IMR-90 (cell line): Measurements from ENCODE around the gene TGFB1. TPM values are rescaled to one million over a fixed set of nuclear protein-coding genes. Genes with fewer than 3 reads are reported as not detected.
A peak's percentile ranks its signal among the peaks of the same experiment; 100 is the strongest.

Source experiments
- ATAC-seq: fragments of 200-7000 bp; cut with Tn5 transposase; 2 replicates; pipeline ENCODE4 v1.9.1; 2020; ENCODE audit warnings: low read depth, mild to moderate bottlenecking, moderate library complexity
- BruUV-seq: library from RNA; stranded (reverse); fragments of 400-500 nt; replicated peaks from 2 replicates; lab custom pipeline; 2021; lab: Mats Ljungman, UMichigan
- CTCF ChIA-PET: fragments of 300-600 bp; formaldehyde crosslinking; extraction: SDS; loops from one replicate; lab custom pipeline; 2021; ENCODE audit warnings: antibody characterized with exemption; lab: Yijun Ruan, JAX
- POLR2A ChIA-PET: fragments of 300-600 bp; sonication (Branson Sonifier 250); formaldehyde crosslinking; loops from one replicate; lab custom pipeline; 2022; ENCODE audit warnings: antibody characterized with exemption; ENCODE audit not compliant: unreplicated experiment; lab: Charles Lee
- DNase-seq: peaks from one replicate; pipeline ENCODE4 v3.0.0; 2013
- H2AFZ ChIP-seq: replicated peaks from 2 replicates; pipeline ENCODE3; 2013; ENCODE audit warnings: low read length, mild to moderate bottlenecking; ENCODE audit not compliant: poor library complexity
- H2AK5ac ChIP-seq: 2 replicates; pipeline ENCODE4 v1.6.1; 2013; ENCODE audit warnings: low read depth, low read length, inconsistent platforms
- H2AK9ac ChIP-seq: replicated peaks from 2 replicates; pipeline ENCODE3; 2013; ENCODE audit warnings: mild to moderate bottlenecking, low read depth, low read length, moderate library complexity; ENCODE audit not compliant: poor library complexity
- H2BK120ac ChIP-seq: 2 replicates; pipeline ENCODE4 v1.6.1; 2013; ENCODE audit warnings: low read depth, low read length, inconsistent platforms
- H2BK15ac ChIP-seq: 3 replicates; pipeline ENCODE4 v1.6.1; 2013; ENCODE audit warnings: low read depth, low read length, inconsistent platforms
- H2BK20ac ChIP-seq: 2 replicates; pipeline ENCODE4 v1.6.1; 2013; ENCODE audit warnings: low read depth, mild to moderate bottlenecking, inconsistent platforms, low read length, moderate library complexity
- H2BK5ac ChIP-seq: 2 replicates; pipeline ENCODE4 v1.6.1; 2013; ENCODE audit warnings: mild to moderate bottlenecking, low read depth, low read length, inconsistent platforms; ENCODE audit not compliant: poor library complexity, severe bottlenecking
- H3K14ac ChIP-seq: replicated peaks from 2 replicates; pipeline ENCODE4 v1.6.1; 2013; ENCODE audit warnings: low read depth, low read length, inconsistent platforms
- H3K18ac ChIP-seq: 2 replicates; pipeline ENCODE4 v1.6.1; 2013; ENCODE audit warnings: low read depth, low read length, control low read depth
- H3K23ac ChIP-seq: 2 replicates; pipeline ENCODE4 v1.6.1; 2013; ENCODE audit warnings: low read depth, low read length, inconsistent platforms
- H3K27ac ChIP-seq: 2 replicates; pipeline ENCODE4 v1.5.1; 2013; ENCODE audit warnings: mild to moderate bottlenecking, control low read depth, low read length; ENCODE audit not compliant: insufficient read depth
- H3K27me3 ChIP-seq: 2 replicates; pipeline ENCODE4 v1.6.1; 2013; ENCODE audit warnings: low read length; ENCODE audit not compliant: control insufficient read depth, insufficient read depth
- H3K36me3 ChIP-seq: 2 replicates; pipeline ENCODE4 v1.6.1; 2013; ENCODE audit warnings: low read length, mixed read lengths; ENCODE audit not compliant: control insufficient read depth, insufficient read depth
- H3K4ac ChIP-seq: 2 replicates; pipeline ENCODE4 v1.6.1; 2013; ENCODE audit warnings: low read depth, low read length, inconsistent platforms
- H3K4me1 ChIP-seq: 2 replicates; pipeline ENCODE4 v1.6.1; 2013; ENCODE audit warnings: low read length, mixed read lengths; ENCODE audit not compliant: control insufficient read depth, insufficient read depth
- H3K4me2 ChIP-seq: 2 replicates; pipeline ENCODE4 v1.6.1; 2013; ENCODE audit warnings: low read depth, mild to moderate bottlenecking, control low read depth, low read length, moderate library complexity
- H3K4me3 ChIP-seq: 2 replicates; pipeline ENCODE4 v1.5.1; 2013; ENCODE audit warnings: low read depth, mild to moderate bottlenecking, control low read depth, low read length, moderate library complexity; ENCODE audit not compliant: insufficient read depth
- H3K56ac ChIP-seq: 2 replicates; pipeline ENCODE4 v1.6.1; 2013; ENCODE audit warnings: low read length, inconsistent platforms; ENCODE audit not compliant: insufficient read depth; ENCODE audit errors: extremely low read depth
- H3K79me1 ChIP-seq, 2 experiments: 2 replicates each; pipeline ENCODE4 v1.6.1; 2013; ENCODE audit warnings: low read length in 2 of 2, inconsistent platforms in 1 of 2, low read depth in 1 of 2
- H3K9ac ChIP-seq: 2 replicates; pipeline ENCODE4 v1.6.1; 2013; ENCODE audit warnings: low read depth, low read length, control low read depth
- H3K9me1 ChIP-seq: 2 replicates; pipeline ENCODE4 v1.6.1; 2013; ENCODE audit warnings: low read length, inconsistent platforms; ENCODE audit not compliant: insufficient read depth
- H3K9me3 ChIP-seq: 2 replicates; pipeline ENCODE4 v1.6.1; 2013; ENCODE audit warnings: low read length; ENCODE audit not compliant: control insufficient read depth, insufficient read depth
- H4K20me1 ChIP-seq: 2 replicates; pipeline ENCODE4 v1.6.1; 2013; ENCODE audit warnings: low read length, inconsistent platforms; ENCODE audit not compliant: insufficient read depth
- H4K5ac ChIP-seq: 2 replicates; pipeline ENCODE4 v1.6.1; 2013; ENCODE audit warnings: mild to moderate bottlenecking, low read depth, low read length, control low read depth
- H4K8ac ChIP-seq, 2 experiments: 2 replicates each; pipeline ENCODE4 v1.6.1; 2013; ENCODE audit warnings: low read depth in 2 of 2, low read length in 2 of 2, control low read depth in 1 of 2, inconsistent platforms in 1 of 2
- H4K91ac ChIP-seq: 2 replicates; pipeline ENCODE4 v1.6.1; 2013; ENCODE audit warnings: low read depth, low read length, inconsistent platforms; ENCODE audit not compliant: insufficient read depth
- BHLHE40 ChIP-seq: fragments of 150-350 bp; IDR thresholded peaks from 2 replicates; pipeline ENCODE4 v1.6.1; 2016; ENCODE audit warnings: mild to moderate bottlenecking, low read depth, low read length
- CEBPB ChIP-seq: IDR thresholded peaks from 2 replicates; pipeline ENCODE4 v1.6.1; 2012; ENCODE audit warnings: low read depth, low read length, improper control_type of control experiment
- MAZ ChIP-seq: IDR thresholded peaks from 2 replicates; pipeline ENCODE4 v1.6.1; 2012; ENCODE audit warnings: low read depth, mild to moderate bottlenecking, low read length, improper control_type of control experiment, moderate library complexity, borderline replicate concordance
- POLR2A ChIP-seq: IDR thresholded peaks from 2 replicates; pipeline ENCODE4 v1.6.1; 2012; ENCODE audit warnings: mild to moderate bottlenecking, low read depth, low read length
- WGBS, 2 experiments: methylation state at CpG; one replicate each; pipeline versions ENCODE4 v1.1.5 to v1.1.7; 2013; ENCODE audit warnings: missing lambda C conversion rate in 2 of 2; ENCODE audit not compliant: insufficient read length in 1 of 2; ENCODE audit errors: extremely low coverage in 2 of 2; 5-methylcytosine and 5-hydroxymethylcytosine counted together
- dilution Hi-C: fragments of 300-500 bp; cut with HindIII; formaldehyde crosslinking; loops from one replicate; pipeline ENCODE4 v1.14.3; 2018; ENCODE audit warnings: low sequenced_read_pairs; ENCODE audit not compliant: unreplicated experiment
- in situ Hi-C: fragments of 300-500 bp; cut with MboI; formaldehyde crosslinking; loops from 3 replicates; pipeline ENCODE4 v1.14.3; 2019; ENCODE audit warnings: low sequenced_read_pairs, inconsistent platforms, mixed read lengths
- intact Hi-C: fragments of 100-400 bp; cut with micrococcal nuclease; formaldehyde crosslinking; loops from 2 replicates; pipeline ENCODE4 v1.10.0; 2022
- polyA plus RNA-seq, 3 experiments: library from polyadenylated mRNA; depleted of rRNA; stranded (reverse); fragments of >200 nt; gene quantifications; 2 replicates each; pipeline ENCODE4 v1.2.3, GENCODE V29; 2012; ENCODE audit warnings: low replicate concordance in 1 of 3
- total RNA-seq: library from RNA; depleted of rRNA; stranded (reverse); fragments of >200 nt; gene quantifications from 2 replicates; pipeline ENCODE4 v1.2.3, GENCODE V29; 2012

The TGFB1 gene
- total and polyA plus RNA-seq, 2 of the 4 experiments (the other 2 are of a cell fraction) = 3.2 to 26.7 TPM

- no TSS peak for BruUV-seq
- WGBS, 2 experiments = 100% methylated on average over 1 of the region's 13 CpGs; no CpG with 5 or more reads in 1 of the 2 experiments
- Histone ChIP-seq H2BK5ac (peak overlapping the region; percentile 58), H3K9me3 (no peaks in the 10 kb centered on the region), H3K56ac (no peak overlapping the region), H3K4me3 (no peak overlapping the region), H2AFZ (peak overlapping the region; percentile 75), H3K23ac (peak overlapping the region; percentile 96), H3K18ac (peak overlapping the region; percentile 26), H3K27ac (peak overlapping the region; percentile 58), H3K79me1 (peaks cover 15 to 59% of the 10 kb centered on the region in 2 experiments), H2AK9ac (peak overlapping the region; percentile 93), H2BK120ac (peak overlapping the region; percentile 77), H3K36me3 (peaks cover 30% of the 10 kb centered on the region), H3K27me3 (no peaks in the 10 kb centered on the region), H3K14ac (peak overlapping the region; percentile 83), H4K8ac (peak overlapping the region; percentile 47 to 72; a peak in 3 of 4 replicates), H3K4me2 (peak overlapping the region; percentile 9; the same call in 1 of the 2 replicates), H2BK15ac (peak overlapping the region; percentile 83; the same call in 1 of the 3 replicates), H4K5ac (peak overlapping the region; percentile 66), H3K4ac (peak overlapping the region; percentile 89), H3K9ac (peak overlapping the region; percentile 19; the same call in 1 of the 2 replicates), H2BK20ac (0 out of 2 replicates have a peak overlapping the region, but pooled peaks have one; percentile 40), H3K9me1 (peaks cover 32% of the 10 kb centered on the region), H3K4me1 (peaks cover 56% of the 10 kb centered on the region), H4K20me1 (peaks cover 48% of the 10 kb centered on the region), H4K91ac (peak overlapping the region; percentile 89), H2AK5ac (peak overlapping the region; percentile 97)
- dilution Hi-C loops = no loop called here
- CTCF ChIA-PET = no interaction called here
- POLR2A ChIA-PET = no interaction called here
- DNase-seq (no peak), ATAC-seq (no peak)
- intact Hi-C loops = no loop called here
- in situ Hi-C loops = no loop called here
- 0 out of 2 replicates have a peak, but pooled peaks have one; percentile 7 for TF ChIP-seq MAZ
- TF ChIP-seq POLR2A = peak; percentile 47; the same call in 1 of the 2 replicates
- peak; percentile 4; the same call in 1 of the 2 replicates for TF ChIP-seq BHLHE40
- TF ChIP-seq CEBPB = no peak
These were observed 26.6 kb downstream of the TGFB1 start for GRCh38 chr19:41327076-41327575.
